Upper lobe of left lung (tissue), 6 donors: ENCODE results near the gene CD46. TPM values are rescaled to one million over a fixed set of nuclear protein-coding genes. Genes with fewer than 3 reads are reported as not detected.

ENCODE experiments used
- ATAC-seq, 2 donors: fragments of 200-7000 bp; cut with Tn5 transposase; one replicate each; pipeline ENCODE4 v1.9.1; 2022; ENCODE audit warnings: mild to moderate bottlenecking in 2 of 2, moderate library complexity in 2 of 2; ENCODE audit not compliant: low FRiP score in 2 of 2
- DNase-seq, 2 donors: peaks; one replicate each; pipeline ENCODE4 v3.0.0-alpha.2; 2019 to 2020
- H3K27ac ChIP-seq, 4 donors: fragments of 200-600 bp; sonication (generic); one replicate each; pipeline ENCODE4 v1.5.1; 2016 to 2019
- H3K27me3 ChIP-seq, 4 donors: fragments of 200-600 bp; sonication (generic); one replicate each; pipeline ENCODE4 v1.5.1; 2017 to 2019
- H3K36me3 ChIP-seq, 4 donors: fragments of 200-600 bp; sonication (generic); one replicate each; pipeline ENCODE4 v1.5.1; 2016 to 2019
- H3K4me1 ChIP-seq, 4 donors: fragments of 200-600 bp; sonication (generic); one replicate each; pipeline ENCODE4 v1.5.1; 2018 to 2019
- H3K4me3 ChIP-seq, 4 donors: fragments of 200-600 bp; sonication (generic); one replicate each; pipeline ENCODE4 v1.5.1; 2017 to 2019; ENCODE audit warnings: mild to moderate bottlenecking in 2 of 4, moderate library complexity in 1 of 4
- H3K9me3 ChIP-seq, 4 donors: fragments of 200-600 bp; sonication (generic); one replicate each; pipeline ENCODE4 v1.5.1; 2018 to 2019
- EP300 ChIP-seq, 4 donors: sonication (generic); formaldehyde crosslinking; IDR thresholded peaks; one replicate each; pipeline ENCODE4 v1.5.1; 2017; ENCODE audit warnings: antibody characterized with exemption in 4 of 4, control low read depth in 2 of 4
- POLR2A ChIP-seq, 4 donors: fragments of 450-650 bp; IDR thresholded peaks; one replicate each; pipeline ENCODE4 v1.5.1; 2016 to 2017; ENCODE audit warnings: antibody characterized with exemption in 4 of 4, mild to moderate bottlenecking in 2 of 4
- POLR2AphosphoS5 ChIP-seq, 2 donors: sonication (generic); formaldehyde crosslinking; IDR thresholded peaks; one replicate each; pipeline ENCODE4 v1.5.1; 2017; ENCODE audit warnings: antibody characterized with exemption in 2 of 2
- WGBS, 2 donors: methylation state at CpG; one replicate each; pipeline ENCODE4 v1.1.5; 2017 to 2018; 5-methylcytosine and 5-hydroxymethylcytosine counted together
- total RNA-seq, 6 donors: library from RNA; depleted of rRNA in 4 of 6; stranded (reverse); fragments of >200 nt in 4 of 6; gene quantifications; one replicate each; pipeline versions ENCODE4 v1.1.0 to v1.2.1, GENCODE V29; 2016 to 2021
- TF ChIP-seq, protein P1 (sequence below), 6 experiments: fragments of 450-650 bp in 4 of 6; fragments of 200-600 bp in 2 of 6; sonication (generic) in 2 of 6; IDR thresholded peaks; one replicate each; pipeline ENCODE4 v1.5.1; 2016 to 2019; ENCODE audit warnings: antibody characterized with exemption in 6 of 6
- donor health status: DM: no; HTN: no; CAD: no; lungs with moderate emphysema.
- donor health status: DM: no; HTN: yes; CAD: no; lungs with severe emphysema.

CD46 gene
- total RNA-seq, 6 donors from 2014 or later, result 105 to 358 (median 248) TPM

DNA sequence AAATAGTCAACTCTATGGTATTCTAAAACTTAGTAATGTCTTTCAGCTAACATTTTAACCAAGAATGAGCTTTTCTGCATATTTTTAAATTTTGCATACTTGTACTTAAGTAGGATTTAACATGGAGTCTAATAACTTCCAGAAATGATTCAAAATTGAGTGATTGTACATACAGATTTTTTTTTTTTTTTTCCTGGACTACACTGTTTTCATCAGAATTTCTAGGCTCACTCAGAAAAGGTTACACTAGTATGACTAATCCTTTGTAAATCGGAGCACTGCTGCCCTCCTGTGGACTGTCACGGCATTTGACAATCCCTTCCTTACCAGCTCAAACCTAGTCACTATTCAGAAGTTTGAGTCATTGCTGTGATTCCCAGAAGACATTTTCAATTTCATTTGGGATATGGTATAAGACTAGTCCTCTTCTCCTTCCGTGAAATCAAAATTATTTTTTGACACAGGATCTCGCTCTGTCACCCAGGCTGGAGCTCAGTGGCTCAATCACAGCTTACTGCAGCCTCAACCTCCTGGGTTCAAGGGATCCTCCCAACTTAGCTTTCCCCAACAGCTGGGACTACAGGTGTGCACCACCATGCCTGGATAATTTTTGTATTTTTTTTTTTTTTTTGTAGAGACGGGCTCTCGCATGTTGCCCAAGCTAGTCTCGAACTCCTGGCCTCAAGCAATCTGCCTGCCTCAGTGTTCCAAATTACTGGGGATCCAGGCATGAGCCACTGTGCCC is 45.5 kb downstream of the CD46 start:
- Histone ChIP-seq H3K9me3 (no peaks in the 10 kb centered on the region), H3K27me3 (no peaks in the 10 kb centered on the region), H3K36me3 (peaks cover 0 to 55% (median 20%) of the 10 kb centered on the region in 4 donors), H3K4me3 (no peak overlapping the region), H3K4me1 (peaks cover 13 to 48% (median 24%) of the 10 kb centered on the region in 4 donors), H3K27ac (peak overlapping the region in 2 of 4 donors; percentile 12 to 52)
- DNase-seq (peak in 1 of 2 donors; percentile 87), ATAC-seq (peak; percentile 91 to 93)
- WGBS, 2 donors, result 54 to 55% methylated on average over 7 of the region's 7 CpGs
- TF ChIP-seq, protein P1, sequence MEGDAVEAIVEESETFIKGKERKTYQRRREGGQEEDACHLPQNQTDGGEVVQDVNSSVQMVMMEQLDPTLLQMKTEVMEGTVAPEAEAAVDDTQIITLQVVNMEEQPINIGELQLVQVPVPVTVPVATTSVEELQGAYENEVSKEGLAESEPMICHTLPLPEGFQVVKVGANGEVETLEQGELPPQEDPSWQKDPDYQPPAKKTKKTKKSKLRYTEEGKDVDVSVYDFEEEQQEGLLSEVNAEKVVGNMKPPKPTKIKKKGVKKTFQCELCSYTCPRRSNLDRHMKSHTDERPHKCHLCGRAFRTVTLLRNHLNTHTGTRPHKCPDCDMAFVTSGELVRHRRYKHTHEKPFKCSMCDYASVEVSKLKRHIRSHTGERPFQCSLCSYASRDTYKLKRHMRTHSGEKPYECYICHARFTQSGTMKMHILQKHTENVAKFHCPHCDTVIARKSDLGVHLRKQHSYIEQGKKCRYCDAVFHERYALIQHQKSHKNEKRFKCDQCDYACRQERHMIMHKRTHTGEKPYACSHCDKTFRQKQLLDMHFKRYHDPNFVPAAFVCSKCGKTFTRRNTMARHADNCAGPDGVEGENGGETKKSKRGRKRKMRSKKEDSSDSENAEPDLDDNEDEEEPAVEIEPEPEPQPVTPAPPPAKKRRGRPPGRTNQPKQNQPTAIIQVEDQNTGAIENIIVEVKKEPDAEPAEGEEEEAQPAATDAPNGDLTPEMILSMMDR (IDR thresholded peaks at IDR 0.05), result peak; percentile 75 to 84 (median 79)
- TF ChIP-seq POLR2AphosphoS5 (IDR thresholded peaks at IDR 0.05) (peak in 1 of 2 donors; percentile 29), POLR2A (IDR thresholded peaks at IDR 0.05) (no peak)

DNA sequence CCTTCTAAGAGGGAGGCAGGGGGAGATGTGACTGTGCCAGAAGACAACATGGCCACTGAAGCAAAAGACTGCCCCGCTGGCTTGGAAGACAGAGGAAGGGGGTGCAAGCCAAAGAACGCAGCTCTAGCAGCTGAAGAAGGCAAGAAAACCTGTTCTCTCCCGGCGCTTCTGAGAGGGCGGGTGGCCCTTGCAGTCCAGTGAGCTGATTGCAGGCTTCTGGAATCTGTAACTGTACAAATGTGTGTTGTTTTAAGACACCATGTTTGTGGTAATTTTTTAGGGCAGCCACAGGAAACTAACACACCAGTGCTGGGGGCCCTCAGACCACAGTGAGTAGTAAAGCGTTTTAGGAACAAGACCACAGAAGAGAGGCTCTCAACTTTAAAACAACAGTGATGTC is 47.0 kb downstream of the CD46 start:
- Histone ChIP-seq H3K27me3 (no peaks in the 10 kb centered on the region), H3K4me3 (no peak overlapping the region), H3K27ac (peak overlapping the region in 2 of 4 donors; percentile 52 to 73), H3K4me1 (peaks cover 19 to 59% (median 36%) of the 10 kb centered on the region in 4 donors), H3K9me3 (no peaks in the 10 kb centered on the region), H3K36me3 (peaks cover 1 to 61% (median 31%) of the 10 kb centered on the region in 4 donors)
- no peak for ATAC-seq
- DNase-seq, result no peak
- 39 to 44% methylated on average over 6 of the region's 6 CpGs for WGBS, 2 donors
- TF ChIP-seq POLR2A (IDR thresholded peaks at IDR 0.05), result no peak
- TF ChIP-seq, protein P1 (IDR thresholded peaks at IDR 0.05), result no peak
- TF ChIP-seq POLR2AphosphoS5 (IDR thresholded peaks at IDR 0.05), result no peak

- DNase-seq, result no peak
- Histone ChIP-seq H3K36me3 (peaks cover 13 to 62% (median 43%) of the 10 kb centered on the region in 4 donors), H3K4me1 (peaks cover 32 to 67% (median 46%) of the 10 kb centered on the region in 4 donors), H3K9me3 (no peaks in the 10 kb centered on the region), H3K4me3 (no peak overlapping the region), H3K27ac (peak overlapping the region in 1 of 4 donors; percentile 35), H3K27me3 (no peaks in the 10 kb centered on the region)
- ATAC-seq, result no peak
- TF ChIP-seq POLR2A (IDR thresholded peaks at IDR 0.05), result no peak
- TF ChIP-seq POLR2AphosphoS5 (IDR thresholded peaks at IDR 0.05), result no peak
- TF ChIP-seq, protein P1 (IDR thresholded peaks at IDR 0.05), result no peak
- TF ChIP-seq EP300 (IDR thresholded peaks at IDR 0.05), result no peak
- 82 to 89% methylated on average over 5 to 6 of the region's 6 CpGs for WGBS, 2 donors
Observed at GRCh38 chr1:207799989-207800648, 48.3 kb downstream of the CD46 start.

- no peaks in the 10 kb centered on the region for H3K27me3 ChIP-seq
- WGBS, 2 donors, result 76 to 83% methylated on average over 10 to 12 of the region's 12 CpGs
- peak overlapping the region in 3 of 4 donors; percentile 4 to 86 (median 35) for H3K27ac ChIP-seq
- no peak for DNase-seq
- TF ChIP-seq EP300 (IDR thresholded peaks at IDR 0.05), result no peak
- no peak for TF ChIP-seq POLR2AphosphoS5 (IDR thresholded peaks at IDR 0.05)
- TF ChIP-seq, protein P1 (IDR thresholded peaks at IDR 0.05), result no peak
- no peak for TF ChIP-seq POLR2A (IDR thresholded peaks at IDR 0.05)
- no peaks in the 10 kb centered on the region for H3K9me3 ChIP-seq
- H3K4me3 ChIP-seq, result no peak overlapping the region
- peaks cover 20 to 73% (median 58%) of the 10 kb centered on the region in 4 donors for H3K36me3 ChIP-seq
- peaks cover 49 to 84% (median 63%) of the 10 kb centered on the region in 4 donors for H3K4me1 ChIP-seq
- no peak for ATAC-seq
Observed at GRCh38 chr1:207801819-207802218, 50.0 kb downstream of the CD46 start.
